ENCODE measurements around the gene PSMD5.

The PSMD5 gene

GRCh38 chr9:120875195-120875565, 32.5 kb upstream of the PSMD5 start:
- DNase-seq (ENCODE audit: low read depth, low spot score), result no peak

- DNase-seq (ENCODE audit: low read depth, low spot score), result no peak
These were observed 31.8 kb upstream of the PSMD5 start for GRCh38 chr9:120874226-120875194.

GRCh38 chr9:120873512-120873911, 30.8 kb upstream of the PSMD5 start:
- DNase-seq (ENCODE audit: low read depth, low spot score), result no peak

GRCh38 chr9:120872791-120873502, 30.2 kb upstream of the PSMD5 start:
- DNase-seq (ENCODE audit: low read depth, low spot score), result no peak

- no peak for DNase-seq (ENCODE audit: low read depth, low spot score)
These were observed 27.5 kb upstream of the PSMD5 start for GRCh38 chr9:120870206-120870605.

- DNase-seq (ENCODE audit: low read depth, low spot score), result no peak
These were observed 27.0 kb upstream of the PSMD5 start for GRCh38 chr9:120869726-120870125.

GRCh38 chr9:120869360-120869687, 26.6 kb upstream of the PSMD5 start:
- no peak for DNase-seq (ENCODE audit: low read depth, low spot score)

- peak; percentile 98 for DNase-seq (ENCODE audit: low read depth, low spot score)
These were observed 26.1 kb upstream of the PSMD5 start for GRCh38 chr9:120868676-120869359.

GRCh38 chr9:120868339-120868675, 25.6 kb upstream of the PSMD5 start:
- DNase-seq (ENCODE audit: low read depth, low spot score), result no peak

GRCh38 chr9:120867676-120868338, 25.1 kb upstream of the PSMD5 start:
- DNase-seq (ENCODE audit: low read depth, low spot score), result no peak

- no peak for DNase-seq (ENCODE audit: low read depth, low spot score)
These were observed 23.9 kb upstream of the PSMD5 start for GRCh38 chr9:120866651-120867050.

GRCh38 chr9:120865809-120866208, 23.1 kb upstream of the PSMD5 start:
- DNase-seq (ENCODE audit: low read depth, low spot score), result no peak

GRCh38 chr9:120865176-120865575, 22.5 kb upstream of the PSMD5 start:
- DNase-seq (ENCODE audit: low read depth, low spot score), result no peak

GRCh38 chr9:120864719-120865118, 22.0 kb upstream of the PSMD5 start:
- DNase-seq (ENCODE audit: low read depth, low spot score), result no peak

- DNase-seq (ENCODE audit: low read depth, low spot score), result no peak
These were observed 21.1 kb upstream of the PSMD5 start for GRCh38 chr9:120863833-120864232.

GRCh38 chr9:120862452-120862851, 19.7 kb upstream of the PSMD5 start:
- DNase-seq (ENCODE audit: low read depth, low spot score), result no peak

- DNase-seq (ENCODE audit: low read depth, low spot score), result no peak
These were observed 19.2 kb upstream of the PSMD5 start for GRCh38 chr9:120861935-120862334.

GRCh38 chr9:120860083-120860482, 17.4 kb upstream of the PSMD5 start:
- DNase-seq (ENCODE audit: low read depth, low spot score), result no peak

- no peak for DNase-seq (ENCODE audit: low read depth, low spot score)
These were observed 16.6 kb upstream of the PSMD5 start for GRCh38 chr9:120859361-120859760.

- DNase-seq (ENCODE audit: low read depth, low spot score), result no peak
These were observed 15.2 kb upstream of the PSMD5 start for GRCh38 chr9:120857902-120858301.

GRCh38 chr9:120857481-120857880, 14.8 kb upstream of the PSMD5 start:
- no peak for DNase-seq (ENCODE audit: low read depth, low spot score)

- DNase-seq (ENCODE audit: low read depth, low spot score), result no peak
These were observed 14.0 kb upstream of the PSMD5 start for GRCh38 chr9:120856700-120857099.

Data from activated naive CD8-positive, alpha-beta T cell treated with anti-CD3 and anti-CD28 coated beads, Interleukin-2, amount 50 U/mL, for 16 hours (primary cell).